ENCODE measurements around the gene FRMD4A. TPM values are rescaled to one million over a fixed set of nuclear protein-coding genes. Genes with fewer than 3 reads are reported as not detected.

Gene FRMD4A
- total RNA-seq, 1 experiment from 2014 or later = 7.1 TPM

DNA sequence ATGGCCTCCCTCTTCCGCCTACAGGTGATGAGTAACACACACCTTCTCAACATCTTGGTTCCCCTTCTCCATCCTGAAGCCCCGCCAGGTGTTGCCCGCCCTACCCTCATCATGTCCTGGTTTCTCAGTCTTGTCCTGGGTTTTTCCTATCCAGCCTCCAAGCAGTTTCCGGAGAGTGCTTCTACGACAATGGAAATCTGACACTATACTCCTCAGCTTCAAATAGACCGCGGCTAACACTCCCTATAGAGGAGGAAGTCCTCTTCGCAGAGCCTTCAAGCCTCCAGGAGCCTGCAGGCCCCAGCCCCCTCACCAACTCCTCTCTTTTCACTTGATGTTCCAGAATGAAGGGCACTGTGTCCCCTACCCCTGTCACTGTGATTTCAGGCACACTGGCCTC is 596.6 kb downstream of the FRMD4A start:
- DNase-seq = no peak

GRCh38 chr10:13733071-13733470 is 597.7 kb downstream of the FRMD4A start:
- no peaks in the 10 kb centered on the region for H4K20me1 ChIP-seq (ENCODE audit: low read length)
- no peak overlapping the region for H2AFZ ChIP-seq (ENCODE audit: low read length)
- POLR2A ChIA-PET (ENCODE audit: unreplicated experiment) = no interaction called here
- no peak for TF ChIP-seq CTCF (conservative IDR thresholded peaks at IDR 0.05; ENCODE audit: low read depth, low read length)
- no peaks in the 10 kb centered on the region for H3F3A ChIP-seq (ENCODE audit: low read length, unreplicated experiment)
- no peak for DNase-seq
- H3K36me3 ChIP-seq (ENCODE audit: low read depth, low read length) = no peaks in the 10 kb centered on the region
- H3K4me1 ChIP-seq (ENCODE audit: insufficient read depth, low read length) = no peaks in the 10 kb centered on the region
- CTCF ChIA-PET = no interaction called here
- no peak overlapping the region for H3K4me2 ChIP-seq (ENCODE audit: low read length)
- no peaks in the 10 kb centered on the region for H3K9me3 ChIP-seq (ENCODE audit: low read length)
- intact Hi-C loops (cut with micrococcal nuclease) = no loop called here
- H3K27ac ChIP-seq (ENCODE audit: low read length) = no peak overlapping the region
- no peak for ATAC-seq
- no TSS peak for BruUV-seq (replicated peaks)
- no peaks in the 10 kb centered on the region for H3K9me2 ChIP-seq (replicated peaks; ENCODE audit: low read length)
- no peaks in the 10 kb centered on the region for H3K79me2 ChIP-seq (ENCODE audit: low read length)
- H3K4me3 ChIP-seq (ENCODE audit: low read length) = no peak overlapping the region
- H3K9ac ChIP-seq (ENCODE audit: low read length) = no peak overlapping the region
- no peaks in the 10 kb centered on the region for H3K27me3 ChIP-seq (ENCODE audit: low read length)

More for the DNA sequence above, 596.6 kb downstream of the FRMD4A start:
- ChIA-PET POLR2A (ENCODE audit: unreplicated experiment) (no interaction called here), CTCF (no interaction called here)
- no peak overlapping the region for H3K4me2 ChIP-seq (ENCODE audit: low read length)
- no peak overlapping the region for H3K9ac ChIP-seq (ENCODE audit: low read length)
- no peak overlapping the region for H3K4me3 ChIP-seq (ENCODE audit: low read length)
- ATAC-seq = no peak
- no peaks in the 10 kb centered on the region for H3K4me1 ChIP-seq (ENCODE audit: insufficient read depth, low read length)
- intact Hi-C loops (cut with micrococcal nuclease) = no loop called here
- no peaks in the 10 kb centered on the region for H3K27me3 ChIP-seq (ENCODE audit: low read length)
- H4K20me1 ChIP-seq (ENCODE audit: low read length) = no peaks in the 10 kb centered on the region
- no peaks in the 10 kb centered on the region for H3K79me2 ChIP-seq (ENCODE audit: low read length)
- H2AFZ ChIP-seq (ENCODE audit: low read length) = no peak overlapping the region
- TF ChIP-seq EZH2 (IDR thresholded peaks at IDR 0.05; ENCODE audit: low read length, unreplicated experiment) (no peak), CTCF (conservative IDR thresholded peaks at IDR 0.05; ENCODE audit: low read depth, low read length) (no peak), EZH2phosphoT487 (IDR thresholded peaks at IDR 0.05; ENCODE audit: borderline replicate concordance, low read length) (no peak)
- H3K9me3 ChIP-seq (ENCODE audit: low read length) = no peaks in the 10 kb centered on the region
- H3K27ac ChIP-seq (ENCODE audit: low read length) = no peak overlapping the region
- H3K9me2 ChIP-seq (replicated peaks; ENCODE audit: low read length) = no peaks in the 10 kb centered on the region
- H3K36me3 ChIP-seq (ENCODE audit: low read depth, low read length) = no peaks in the 10 kb centered on the region
- no TSS peak for BruUV-seq (replicated peaks)
- no peaks in the 10 kb centered on the region for H3F3A ChIP-seq (ENCODE audit: low read length, unreplicated experiment)

DNA sequence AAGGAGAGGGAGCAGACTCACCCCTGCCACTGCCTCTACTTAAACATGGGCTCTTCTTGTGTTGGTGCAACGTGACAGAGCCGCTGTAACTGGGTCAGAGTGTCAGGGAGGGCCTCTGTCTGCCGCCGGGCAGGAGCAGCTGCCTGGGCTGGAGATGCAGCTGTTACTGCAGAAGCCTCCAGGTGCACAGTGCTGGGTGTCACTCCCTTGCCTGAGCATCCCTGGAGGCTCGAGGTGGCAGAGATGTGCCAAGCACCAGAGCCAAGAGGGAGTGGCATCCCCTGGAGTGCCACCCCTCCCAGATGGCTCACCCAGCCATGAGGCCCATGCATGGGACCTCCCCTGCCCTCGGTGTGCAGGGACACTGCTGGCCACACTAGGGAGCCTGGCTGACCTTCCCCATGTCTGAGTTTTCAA is 598.3 kb downstream of the FRMD4A start:
- CTCF ChIA-PET = no interaction called here
- DNase-seq (no peak), ATAC-seq (no peak)
- H3K9me2 ChIP-seq (replicated peaks; ENCODE audit: low read length) = no peaks in the 10 kb centered on the region
- H3K4me2 ChIP-seq (ENCODE audit: low read length) = no peak overlapping the region
- H4K20me1 ChIP-seq (ENCODE audit: low read length) = no peaks in the 10 kb centered on the region
- no peaks in the 10 kb centered on the region for H3K36me3 ChIP-seq (ENCODE audit: low read depth, low read length)
- BruUV-seq (replicated peaks) = no TSS peak
- H3K79me2 ChIP-seq (ENCODE audit: low read length) = no peaks in the 10 kb centered on the region
- H3K9me3 ChIP-seq (ENCODE audit: low read length) = no peaks in the 10 kb centered on the region
- no peak overlapping the region for H3K27ac ChIP-seq (ENCODE audit: low read length)
- H3K4me3 ChIP-seq (ENCODE audit: low read length) = no peak overlapping the region
- TF ChIP-seq EZH2 (IDR thresholded peaks at IDR 0.05; ENCODE audit: low read length, unreplicated experiment) (no peak), EZH2phosphoT487 (IDR thresholded peaks at IDR 0.05; ENCODE audit: borderline replicate concordance, low read length) (no peak), CTCF (conservative IDR thresholded peaks at IDR 0.05; ENCODE audit: low read depth, low read length) (no peak)
- POLR2A ChIA-PET (ENCODE audit: unreplicated experiment) = no interaction called here
- H3K27me3 ChIP-seq (ENCODE audit: low read length) = no peaks in the 10 kb centered on the region
- H3F3A ChIP-seq (ENCODE audit: low read length, unreplicated experiment) = no peaks in the 10 kb centered on the region
- H3K9ac ChIP-seq (ENCODE audit: low read length) = no peak overlapping the region
- intact Hi-C loops (cut with micrococcal nuclease) = no loop called here
- no peaks in the 10 kb centered on the region for H3K4me1 ChIP-seq (ENCODE audit: insufficient read depth, low read length)
- H2AFZ ChIP-seq (ENCODE audit: low read length) = no peak overlapping the region
